WERI-Rb-1 (cell line): ENCODE results near the gene MYO15A.
A peak's percentile ranks its signal among the peaks of the same experiment; 100 is the strongest.

Source experiments
- DNase-seq: peaks from one replicate; pipeline ENCODE4 v3.0.0-alpha.2; 2020
- H3K27ac ChIP-seq: fragments of 250-450 bp; sonication (Bioruptor Pico); 2 replicates; pipeline ENCODE4 v1.5.1; 2020; ENCODE audit warnings: mild to moderate bottlenecking, moderate library complexity
- H3K27me3 ChIP-seq: fragments of 250-450 bp; sonication (Bioruptor Pico); 2 replicates; pipeline ENCODE4 v1.5.1; 2021; ENCODE audit warnings: mild to moderate bottlenecking, low read depth, moderate library complexity; ENCODE audit not compliant: insufficient read depth, severe bottlenecking
- H3K36me3 ChIP-seq: fragments of 250-450 bp; sonication (Bioruptor Pico); 2 replicates; pipeline ENCODE4 v1.5.1; 2020; ENCODE audit warnings: mild to moderate bottlenecking, moderate library complexity
- H3K4me3 ChIP-seq: 2 replicates; pipeline ENCODE4 v1.5.1; 2011; ENCODE audit warnings: low read depth, mild to moderate bottlenecking, control low read depth, low read length
- H3K9me3 ChIP-seq: fragments of 250-450 bp; sonication (Bioruptor Pico); 2 replicates; pipeline ENCODE4 v1.5.1; 2021; ENCODE audit warnings: mild to moderate bottlenecking, moderate library complexity; ENCODE audit not compliant: severe bottlenecking
- CTCF ChIP-seq: IDR thresholded peaks from 2 replicates; pipeline ENCODE4 v1.5.1; 2011; ENCODE audit warnings: low read depth, mild to moderate bottlenecking, control low read depth, inconsistent platforms, low read length

The MYO15A gene

GRCh38 chr17:18163547-18163946 is 55.0 kb downstream of the MYO15A start:
- H3K27ac ChIP-seq: no peak overlapping the region
- no peaks in the 10 kb centered on the region for H3K9me3 ChIP-seq
- no peaks in the 10 kb centered on the region for H3K36me3 ChIP-seq
- no peak overlapping the region for H3K4me3 ChIP-seq
- no peak for TF ChIP-seq CTCF
- no peak for DNase-seq
- no peaks in the 10 kb centered on the region for H3K27me3 ChIP-seq

GRCh38 chr17:18166894-18167293 is 58.3 kb downstream of the MYO15A start:
- TF ChIP-seq CTCF: peak; percentile 35
- Histone ChIP-seq H3K36me3 (no peaks in the 10 kb centered on the region), H3K4me3 (no peak overlapping the region), H3K27ac (no peak overlapping the region), H3K27me3 (no peaks in the 10 kb centered on the region), H3K9me3 (no peaks in the 10 kb centered on the region)
- no peak for DNase-seq

GRCh38 chr17:18167421-18167820 is 58.9 kb downstream of the MYO15A start:
- H3K4me3 ChIP-seq: no peak overlapping the region
- DNase-seq: no peak
- H3K36me3 ChIP-seq: no peaks in the 10 kb centered on the region
- TF ChIP-seq CTCF: no peak
- H3K27me3 ChIP-seq: no peaks in the 10 kb centered on the region
- no peaks in the 10 kb centered on the region for H3K9me3 ChIP-seq
- no peak overlapping the region for H3K27ac ChIP-seq

- Histone ChIP-seq H3K27ac (no peak overlapping the region), H3K36me3 (no peaks in the 10 kb centered on the region), H3K27me3 (no peaks in the 10 kb centered on the region), H3K4me3 (no peak overlapping the region), H3K9me3 (no peaks in the 10 kb centered on the region)
- no peak for DNase-seq
- TF ChIP-seq CTCF: 0 out of 2 replicates have a peak, but pooled peaks have one; percentile 7
Observed at GRCh38 chr17:18172531-18173278, 64.1 kb downstream of the MYO15A start.

GRCh38 chr17:18173740-18174139 is 65.2 kb downstream of the MYO15A start:
- no peak for DNase-seq
- Histone ChIP-seq H3K4me3 (no peak overlapping the region), H3K9me3 (no peaks in the 10 kb centered on the region), H3K36me3 (no peaks in the 10 kb centered on the region), H3K27ac (no peak overlapping the region), H3K27me3 (no peaks in the 10 kb centered on the region)
- TF ChIP-seq CTCF: no peak

GRCh38 chr17:18176176-18176575 is 67.6 kb downstream of the MYO15A start:
- H3K36me3 ChIP-seq: no peaks in the 10 kb centered on the region
- TF ChIP-seq CTCF: no peak
- no peaks in the 10 kb centered on the region for H3K9me3 ChIP-seq
- no peak overlapping the region for H3K4me3 ChIP-seq
- DNase-seq: no peak
- H3K27me3 ChIP-seq: no peaks in the 10 kb centered on the region
- no peak overlapping the region for H3K27ac ChIP-seq
